SHP77 treated with DMSO at 0.1 percent for 48 hours (cell line): ENCODE data around the gene NEDD8.
A peak's percentile ranks its signal among the peaks of the same experiment; 100 is the strongest.
"Not testable (repeated sequence)": the region's sequence is repeated elsewhere in the genome, so short reads cannot be mapped to it uniquely, and the experiment has no call there.

Source experiments
- DNase-seq: peaks from one replicate; lab custom pipeline; 2025; lab: John Stamatoyannopoulos, UW

NEDD8 gene

GRCh38 chr14:24247422-24247821, 15.3 kb upstream of the NEDD8 start:
- no peak for DNase-seq

- no peak for DNase-seq
Measured at GRCh38 chr14:24246765-24247212, 14.6 kb upstream of the NEDD8 start.

GRCh38 chr14:24245350-24245749, 13.2 kb upstream of the NEDD8 start:
- DNase-seq, result not testable (repeated sequence)

GRCh38 chr14:24243336-24243836, 11.2 kb upstream of the NEDD8 start:
- DNase-seq, result no peak

- DNase-seq, result peak; percentile 98
Measured at GRCh38 chr14:24241829-24242443, 9.8 kb upstream of the NEDD8 start.

- no peak for DNase-seq
Measured at GRCh38 chr14:24240110-24240918, 8.1 kb upstream of the NEDD8 start.

- DNase-seq, result no peak
Measured at GRCh38 chr14:24238527-24239037, 6.4 kb upstream of the NEDD8 start.

GRCh38 chr14:24238123-24238522, 6.0 kb upstream of the NEDD8 start:
- DNase-seq, result no peak

- no peak for DNase-seq
Measured at GRCh38 chr14:24237463-24237955, 5.3 kb upstream of the NEDD8 start.

- no peak for DNase-seq
Measured at GRCh38 chr14:24236689-24237462, 4.7 kb upstream of the NEDD8 start.

- DNase-seq, result no peak
Measured at GRCh38 chr14:24235804-24236688, 3.9 kb upstream of the NEDD8 start.

GRCh38 chr14:24234095-24235005, 2.2 kb upstream of the NEDD8 start:
- DNase-seq, result no peak

GRCh38 chr14:24233538-24233866, 1.3 kb upstream of the NEDD8 start:
- DNase-seq, result no peak

GRCh38 chr14:24232645-24233537, 724 bp upstream of the NEDD8 start, which contains the start of gene GMPR2:
Gene GMPR2 (plus strand): TSS chr14:24232929. CDS start chr14:24233254, 325 bp downstream.
- DNase-seq, result peak; percentile 97

- DNase-seq, result no peak
Measured at GRCh38 chr14:24231263-24232120, 675 bp downstream of the NEDD8 start.

GRCh38 chr14:24228902-24229301, 3.3 kb downstream of the NEDD8 start:
- no peak for DNase-seq

- DNase-seq, result no peak
Measured at GRCh38 chr14:24226473-24226872, 5.7 kb downstream of the NEDD8 start.

GRCh38 chr14:24224618-24225071, 7.5 kb downstream of the NEDD8 start:
- no peak for DNase-seq
